Activated CD8-positive, alpha-beta T cell treated with anti-CD3 and anti-CD28 coated beads for 36 hours (primary cell): Measurements from ENCODE around the gene NCAM1. TPM values are rescaled to one million over a fixed set of nuclear protein-coding genes. Genes with fewer than 3 reads are reported as not detected.

Experiments used
- ATAC-seq: fragments of 200-7000 bp; cut with Tn5 transposase; one replicate; pipeline ENCODE4 v1.10.0; 2021; ENCODE audit warnings: mild to moderate bottlenecking, moderate library complexity
- CTCF ChIA-PET: fragments of 350-600 bp; sonication (Branson Sonifier 250); formaldehyde crosslinking; loops from one replicate; lab custom pipeline; 2021; ENCODE audit warnings: antibody characterized with exemption; lab: Charles Lee
- POLR2A ChIA-PET: fragments of 350-600 bp; sonication (Branson Sonifier 250); formaldehyde crosslinking; loops from one replicate; lab custom pipeline; 2021; ENCODE audit warnings: antibody characterized with exemption; lab: Charles Lee
- DNase-seq: peaks from one replicate; pipeline ENCODE4 v3.0.0-alpha.2; 2020
- H3K27ac Mint-ChIP-seq: one replicate; pipeline ENCODE4 v1.8.0; 2021; ENCODE audit warnings: mild to moderate bottlenecking, mixed read lengths
- H3K27me3 Mint-ChIP-seq: one replicate; pipeline ENCODE4 v1.8.0; 2021; ENCODE audit warnings: mixed read lengths
- H3K36me3 Mint-ChIP-seq: one replicate; pipeline ENCODE4 v1.8.0; 2021; ENCODE audit warnings: low read depth, mixed read lengths
- H3K4me1 Mint-ChIP-seq: one replicate; pipeline ENCODE4 v1.8.0; 2021; ENCODE audit warnings: low read depth, mixed read lengths
- H3K4me3 Mint-ChIP-seq: one replicate; pipeline ENCODE4 v1.8.0; 2021; ENCODE audit warnings: mild to moderate bottlenecking, moderate library complexity, mixed read lengths
- H3K9me3 Mint-ChIP-seq: one replicate; pipeline ENCODE4 v1.8.0; 2021; ENCODE audit warnings: mixed read lengths
- intact Hi-C: fragments of 100-400 bp; cut with micrococcal nuclease; formaldehyde crosslinking; loops from one replicate; pipeline ENCODE4 v1.10.0; 2022
- total RNA-seq, 2 experiments: library from RNA; stranded (reverse); gene quantifications; one replicate each; pipeline ENCODE4 v1.2.3, GENCODE V29; 2021
- TF ChIP-seq, protein P1 (sequence below): fragments of 200-600 bp; IDR thresholded peaks from one replicate; pipeline ENCODE4 v1.8.0; 2022; ENCODE audit warnings: antibody characterized with exemption, mild to moderate bottlenecking

The NCAM1 gene
- total RNA-seq, 2 experiments from 2014 or later = 0.47 to 0.56 TPM

DNA sequence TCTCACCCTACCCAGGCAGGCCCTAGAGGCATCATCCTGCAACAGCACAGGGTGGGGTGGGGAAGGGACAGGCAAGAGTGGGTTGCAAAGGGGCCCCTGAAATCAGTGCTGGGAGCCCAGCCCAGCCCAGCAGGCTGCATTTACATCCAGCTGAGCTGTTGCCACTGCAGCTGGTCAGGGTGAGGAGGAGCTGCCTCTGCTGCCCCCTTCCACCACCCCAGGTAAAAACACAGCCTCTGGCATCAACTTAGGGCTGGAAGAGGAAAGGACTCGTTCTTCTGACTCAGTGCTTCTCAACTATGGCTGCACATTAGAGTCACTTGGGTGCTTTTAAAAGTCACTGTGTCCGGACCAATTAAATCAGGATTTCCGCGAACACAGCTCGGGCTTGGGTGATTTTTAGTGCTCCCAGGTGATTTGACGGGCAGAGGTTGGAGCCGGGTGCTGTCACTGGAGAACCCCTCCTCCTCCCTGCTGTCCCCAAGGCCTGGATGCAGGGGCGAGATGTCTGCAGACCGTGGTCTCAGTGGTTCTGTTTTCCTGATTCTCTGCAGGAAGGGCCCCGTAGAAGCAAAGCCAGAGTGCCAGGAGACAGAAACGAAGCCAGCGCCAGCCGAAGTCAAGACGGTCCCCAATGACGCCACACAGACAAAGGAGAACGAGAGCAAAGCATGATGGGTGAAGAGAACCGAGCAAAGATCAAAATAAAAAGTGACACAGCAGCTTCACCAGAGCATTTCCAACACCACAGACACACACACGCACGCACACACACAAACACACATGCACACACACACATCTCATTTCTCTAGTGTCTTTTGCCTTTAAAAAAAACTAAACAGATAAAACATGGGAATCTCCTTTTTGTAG, 313.7 kb downstream of the NCAM1 start:
- Mint-ChIP-seq H3K4me1 (no peaks in the 10 kb centered on the region), H3K36me3 (no peaks in the 10 kb centered on the region), H3K4me3 (no peak overlapping the region), H3K27me3 (peaks cover 2% of the 10 kb centered on the region), H3K27ac (no peak overlapping the region), H3K9me3 (no peaks in the 10 kb centered on the region)
- CTCF ChIA-PET = no interaction called here
- no peak for DNase-seq
- POLR2A ChIA-PET = no interaction called here
- no peak for ATAC-seq
- intact Hi-C loops = no loop called here
- TF ChIP-seq, protein P1, sequence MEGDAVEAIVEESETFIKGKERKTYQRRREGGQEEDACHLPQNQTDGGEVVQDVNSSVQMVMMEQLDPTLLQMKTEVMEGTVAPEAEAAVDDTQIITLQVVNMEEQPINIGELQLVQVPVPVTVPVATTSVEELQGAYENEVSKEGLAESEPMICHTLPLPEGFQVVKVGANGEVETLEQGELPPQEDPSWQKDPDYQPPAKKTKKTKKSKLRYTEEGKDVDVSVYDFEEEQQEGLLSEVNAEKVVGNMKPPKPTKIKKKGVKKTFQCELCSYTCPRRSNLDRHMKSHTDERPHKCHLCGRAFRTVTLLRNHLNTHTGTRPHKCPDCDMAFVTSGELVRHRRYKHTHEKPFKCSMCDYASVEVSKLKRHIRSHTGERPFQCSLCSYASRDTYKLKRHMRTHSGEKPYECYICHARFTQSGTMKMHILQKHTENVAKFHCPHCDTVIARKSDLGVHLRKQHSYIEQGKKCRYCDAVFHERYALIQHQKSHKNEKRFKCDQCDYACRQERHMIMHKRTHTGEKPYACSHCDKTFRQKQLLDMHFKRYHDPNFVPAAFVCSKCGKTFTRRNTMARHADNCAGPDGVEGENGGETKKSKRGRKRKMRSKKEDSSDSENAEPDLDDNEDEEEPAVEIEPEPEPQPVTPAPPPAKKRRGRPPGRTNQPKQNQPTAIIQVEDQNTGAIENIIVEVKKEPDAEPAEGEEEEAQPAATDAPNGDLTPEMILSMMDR = no peak

DNA sequence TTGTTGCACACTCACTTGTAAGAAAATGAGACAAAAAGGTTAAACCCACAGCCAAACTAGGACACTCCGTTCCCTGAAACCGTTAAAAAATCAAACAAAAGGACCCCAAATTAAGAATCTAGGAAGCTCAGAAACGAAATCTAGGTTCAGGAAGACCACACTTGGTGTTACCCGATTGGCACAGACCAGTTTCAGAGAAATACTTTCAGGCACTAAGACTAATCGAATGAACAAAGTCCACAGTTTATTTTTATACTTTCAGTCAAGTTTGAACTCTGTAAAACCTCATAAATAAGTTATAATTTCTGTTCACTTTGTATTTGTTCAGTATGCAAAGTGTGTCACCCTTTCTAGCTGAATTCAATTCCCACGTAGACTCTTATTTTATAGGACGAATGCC, 314.4 kb downstream of the NCAM1 start:
- ATAC-seq (no peak), DNase-seq (no peak)
- no peaks in the 10 kb centered on the region for H3K36me3 Mint-ChIP-seq
- no peaks in the 10 kb centered on the region for H3K9me3 Mint-ChIP-seq
- H3K4me3 Mint-ChIP-seq = no peak overlapping the region
- no peaks in the 10 kb centered on the region for H3K4me1 Mint-ChIP-seq
- ChIA-PET CTCF (interaction anchor here (1.6 kb wide), 1 partner anchor 14 kb away, joined by 4 read pairs; no protein-coding TSS in a partner anchor), POLR2A (no interaction called here)
- H3K27me3 Mint-ChIP-seq = peaks cover 2% of the 10 kb centered on the region
- H3K27ac Mint-ChIP-seq = no peak overlapping the region
- TF ChIP-seq, protein P1 = no peak
- intact Hi-C loops = no loop called here

DNA sequence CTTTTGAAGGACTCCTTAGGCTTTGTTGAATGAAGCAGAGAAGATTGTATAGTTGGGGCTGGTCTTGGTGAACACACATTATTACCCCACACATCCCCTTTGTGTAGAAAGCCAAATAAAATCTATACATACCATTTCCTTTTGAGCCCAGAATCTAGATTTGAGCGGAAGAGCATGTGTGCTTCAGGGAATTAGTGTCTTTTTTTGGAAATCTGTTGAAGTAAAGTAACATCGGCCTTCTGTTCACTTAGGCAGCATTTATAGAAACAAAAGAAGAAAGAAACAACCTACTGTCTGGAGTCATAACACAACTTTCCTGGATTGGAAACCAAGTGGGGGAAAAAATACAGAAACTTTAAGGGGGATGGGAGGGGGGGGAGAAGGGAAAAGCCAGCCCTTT, 315.2 kb downstream of the NCAM1 start:
- no peaks in the 10 kb centered on the region for H3K36me3 Mint-ChIP-seq
- POLR2A ChIA-PET = no interaction called here

DNA sequence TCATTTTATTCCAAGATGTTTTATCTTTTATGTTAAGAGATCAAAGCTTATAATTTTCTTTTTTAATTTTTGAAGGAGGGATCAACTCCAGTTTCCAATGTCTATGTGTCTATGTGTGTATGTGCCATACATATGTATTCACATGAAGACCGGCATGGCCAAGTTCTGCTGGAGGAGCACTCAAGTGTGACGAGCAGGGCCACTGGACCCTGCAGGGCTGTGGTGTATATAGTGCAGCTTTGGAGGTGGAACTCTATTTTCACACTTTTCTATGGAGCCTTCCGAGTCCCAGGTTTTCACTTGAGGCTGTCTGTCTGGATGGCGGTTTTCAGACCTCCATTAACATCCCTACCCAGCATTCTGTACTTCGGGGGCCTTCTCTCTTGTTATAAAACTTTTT, 316.7 kb downstream of the NCAM1 start:
- DNase-seq = no peak
- ChIA-PET POLR2A (no interaction called here), CTCF (no interaction called here)
- no peaks in the 10 kb centered on the region for H3K4me1 Mint-ChIP-seq
- no peak overlapping the region for H3K27ac Mint-ChIP-seq
- no peaks in the 10 kb centered on the region for H3K27me3 Mint-ChIP-seq
- no peaks in the 10 kb centered on the region for H3K36me3 Mint-ChIP-seq
- TF ChIP-seq, protein P1 = no peak
- no peak for ATAC-seq
- H3K4me3 Mint-ChIP-seq = no peak overlapping the region
- intact Hi-C loops = no loop called here
- no peaks in the 10 kb centered on the region for H3K9me3 Mint-ChIP-seq

More for the DNA sequence above, 315.2 kb downstream of the NCAM1 start:
- H3K4me3 Mint-ChIP-seq = no peak overlapping the region
- peaks cover 2% of the 10 kb centered on the region for H3K27me3 Mint-ChIP-seq
- TF ChIP-seq, protein P1 = no peak
- H3K4me1 Mint-ChIP-seq = no peaks in the 10 kb centered on the region
- intact Hi-C loops = no loop called here
- H3K27ac Mint-ChIP-seq = no peak overlapping the region
- CTCF ChIA-PET = interaction anchor here (1.6 kb wide), 1 partner anchor 14 kb away, joined by 4 read pairs; no protein-coding TSS in a partner anchor
- ATAC-seq = no peak
- H3K9me3 Mint-ChIP-seq = no peaks in the 10 kb centered on the region
- DNase-seq = no peak

DNA sequence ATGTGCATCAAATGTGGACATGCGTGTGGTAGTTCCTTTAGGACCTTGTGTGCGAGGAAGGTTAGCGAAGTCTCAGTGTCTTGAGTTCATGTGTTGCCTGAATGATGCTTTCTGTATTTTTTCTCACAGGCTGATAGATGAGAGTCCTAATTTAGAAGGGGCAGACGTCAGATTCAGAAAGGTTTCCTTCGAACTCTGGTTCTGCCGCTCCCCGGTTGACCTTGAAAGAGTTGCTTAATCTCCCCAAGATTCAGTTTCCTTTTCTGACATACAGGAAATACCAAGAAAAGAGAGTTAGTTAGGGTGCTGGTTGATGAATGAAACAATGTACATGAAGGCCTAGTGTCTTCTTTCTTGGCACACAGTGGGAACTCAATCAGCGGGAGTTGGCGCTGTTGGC, 317.3 kb downstream of the NCAM1 start:
- CTCF ChIA-PET = interaction anchor here (1.2 kb wide), 1 partner anchor 11 kb away, joined by 5 read pairs; no protein-coding TSS in a partner anchor
- Mint-ChIP-seq H3K4me1 (no peaks in the 10 kb centered on the region), H3K27ac (no peak overlapping the region), H3K27me3 (no peaks in the 10 kb centered on the region), H3K4me3 (no peak overlapping the region), H3K36me3 (no peaks in the 10 kb centered on the region), H3K9me3 (no peaks in the 10 kb centered on the region)
- POLR2A ChIA-PET = no interaction called here
- TF ChIP-seq, protein P1 = no peak
- ATAC-seq (no peak), DNase-seq (no peak)
- intact Hi-C loops = no loop called here
